Measurements from ENCODE around the gene TUSC2. TPM values are rescaled to one million over a fixed set of nuclear protein-coding genes. Genes with fewer than 3 reads are reported as not detected.

TUSC2 gene
- total RNA-seq, 2 donors from 2014 or later: 12.6 to 19.4 TPM

GRCh38 chr3:50275141-50275995 lies 52.7 kb downstream of the TUSC2 start:
- no peak for ATAC-seq (ENCODE audit: insufficient number of reproducible peaks, low FRiP score, low read depth)
- Histone ChIP-seq H3K4me3 (no peak overlapping the region), H3K4me1 (ENCODE audit: control insufficient read depth in 1 of 2, low read depth in 2 of 2) (peaks cover 4 to 25% of the 10 kb centered on the region in 2 donors), H3K27me3 (replicated peaks; ENCODE audit: insufficient read depth) (no peaks in the 10 kb centered on the region), H3K27ac (no peak overlapping the region), H3K36me3 (peaks cover 6% of the 10 kb centered on the region), H3K9me3 (no peaks in the 10 kb centered on the region)
- DNase-seq (ENCODE audit: low spot score): no peak
- TF ChIP-seq, protein P1, sequence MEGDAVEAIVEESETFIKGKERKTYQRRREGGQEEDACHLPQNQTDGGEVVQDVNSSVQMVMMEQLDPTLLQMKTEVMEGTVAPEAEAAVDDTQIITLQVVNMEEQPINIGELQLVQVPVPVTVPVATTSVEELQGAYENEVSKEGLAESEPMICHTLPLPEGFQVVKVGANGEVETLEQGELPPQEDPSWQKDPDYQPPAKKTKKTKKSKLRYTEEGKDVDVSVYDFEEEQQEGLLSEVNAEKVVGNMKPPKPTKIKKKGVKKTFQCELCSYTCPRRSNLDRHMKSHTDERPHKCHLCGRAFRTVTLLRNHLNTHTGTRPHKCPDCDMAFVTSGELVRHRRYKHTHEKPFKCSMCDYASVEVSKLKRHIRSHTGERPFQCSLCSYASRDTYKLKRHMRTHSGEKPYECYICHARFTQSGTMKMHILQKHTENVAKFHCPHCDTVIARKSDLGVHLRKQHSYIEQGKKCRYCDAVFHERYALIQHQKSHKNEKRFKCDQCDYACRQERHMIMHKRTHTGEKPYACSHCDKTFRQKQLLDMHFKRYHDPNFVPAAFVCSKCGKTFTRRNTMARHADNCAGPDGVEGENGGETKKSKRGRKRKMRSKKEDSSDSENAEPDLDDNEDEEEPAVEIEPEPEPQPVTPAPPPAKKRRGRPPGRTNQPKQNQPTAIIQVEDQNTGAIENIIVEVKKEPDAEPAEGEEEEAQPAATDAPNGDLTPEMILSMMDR (IDR thresholded peaks at IDR 0.05): no peak

Other genes starting within 250 kb of the TUSC2 start
- 100 to 1,000 TPM; 217 to 301 TPM for gene RBM5, start 239.3 kb downstream of the TUSC2 start, total RNA-seq
- gene SEMA3F, start 172.9 kb downstream of the TUSC2 start, total RNA-seq: 10 to 100 TPM; 25.5 to 35.1 TPM
- gene GNAT1, start 136.6 kb downstream of the TUSC2 start, total RNA-seq: under 1 TPM in 1 of 2 donors, not detected in 1; 0.54 TPM
- gene SLC38A3, start 123.0 kb downstream of the TUSC2 start, total RNA-seq: under 1 TPM in 1 of 2 donors, not detected in 1; 0.28 TPM
- gene GNAI2, start 92.0 kb downstream of the TUSC2 start, total RNA-seq: 100 to 1,000 TPM; 183 to 337 TPM
- 10 to 100 TPM; 53.6 to 57.2 TPM for gene SEMA3B, start 59.1 kb downstream of the TUSC2 start, total RNA-seq
- gene LSMEM2, start 49.1 kb downstream of the TUSC2 start, total RNA-seq: not detected
- 100 to 1,000 TPM in 1 of 2 donors, 10 to 100 TPM in 1; 43.3 to 118 TPM for gene IFRD2, start 35.8 kb downstream of the TUSC2 start, total RNA-seq
- 1 to 10 TPM in 1 of 2 donors, under 1 TPM in 1; 0.35 to 1.4 TPM for gene HYAL3, start 28.8 kb downstream of the TUSC2 start, total RNA-seq
- gene NAA80, start 28.8 kb downstream of the TUSC2 start, total RNA-seq: 1 to 10 TPM; 8.3 to 8.7 TPM
- 1 to 10 TPM; 5.8 to 6.1 TPM for gene HYAL1, start 24.6 kb downstream of the TUSC2 start, total RNA-seq
- gene HYAL2, start 5.5 kb downstream of the TUSC2 start, total RNA-seq: 10 to 100 TPM; 86.5 to 87.5 TPM
- 10 to 100 TPM; 45.2 to 72.2 TPM for gene RASSF1, start 12.6 kb upstream of the TUSC2 start, total RNA-seq
- gene ZMYND10, start 17.5 kb upstream of the TUSC2 start, total RNA-seq: not detected
- gene NPRL2, start 22.6 kb upstream of the TUSC2 start, total RNA-seq: 10 to 100 TPM; 15.4 to 21.0 TPM
- gene CYB561D2, start 22.6 kb upstream of the TUSC2 start, total RNA-seq: 10 to 100 TPM; 22.5 to 29.4 TPM
- 10 to 100 TPM; 55.0 to 57.7 TPM for gene TMEM115, start 31.3 kb upstream of the TUSC2 start, total RNA-seq
- gene CACNA2D2, start 175.4 kb upstream of the TUSC2 start, total RNA-seq: 1 to 10 TPM; 2.3 to 4.2 TPM
- 10 to 100 TPM in 1 of 2 donors, 1 to 10 TPM in 1; 7.8 to 19.0 TPM for gene C3orf18, start 239.5 kb upstream of the TUSC2 start, total RNA-seq
- 10 to 100 TPM in 1 of 2 donors, 1 to 10 TPM in 1; 5.4 to 12.7 TPM for gene HEMK1, start 241.3 kb upstream of the TUSC2 start, total RNA-seq

Measured in thoracic aorta (tissue), 2 donors.